Muscle layer of colon (tissue), 2 donors: ENCODE measurements around the gene TMEM190.
"Not testable (repeated sequence)": the region's sequence is repeated elsewhere in the genome, so short reads cannot be mapped to it uniquely, and the experiment has no call there.

Experiments
- H3K27ac ChIP-seq: one replicate; pipeline ENCODE4 v1.7.0; 2013; ENCODE audit warnings: low read depth, mild to moderate bottlenecking, low read length, moderate library complexity
- H3K27me3 ChIP-seq, 2 donors: one replicate each; pipeline ENCODE4 v1.7.0; 2013; ENCODE audit warnings: low read length in 2 of 2, mild to moderate bottlenecking in 2 of 2; ENCODE audit not compliant: insufficient read depth in 2 of 2, control insufficient read depth in 1 of 2
- H3K36me3 ChIP-seq: one replicate; pipeline ENCODE4 v1.7.0; 2013; ENCODE audit warnings: mild to moderate bottlenecking, low read length; ENCODE audit not compliant: insufficient read depth
- H3K4me1 ChIP-seq: one replicate; pipeline ENCODE4 v1.7.0; 2013; ENCODE audit warnings: mild to moderate bottlenecking, low read length; ENCODE audit not compliant: insufficient read depth
- H3K4me3 ChIP-seq, 2 donors: one replicate each; pipeline ENCODE4 v1.7.0; 2013; ENCODE audit warnings: low read length in 2 of 2, low read depth in 1 of 2, mild to moderate bottlenecking in 1 of 2, moderate library complexity in 1 of 2
- H3K9ac ChIP-seq: one replicate; pipeline ENCODE4 v1.7.0; 2013; ENCODE audit warnings: low read length
- H3K9me3 ChIP-seq: one replicate; pipeline ENCODE4 v1.7.0; 2013; ENCODE audit warnings: mild to moderate bottlenecking, low read length
- donor health status: abdominal sarcoma.
- donor health status: Adenocarcinoma of cecum.

TMEM190 gene

GRCh38 chr19:55406091-55406825 lies 29.6 kb downstream of the TMEM190 start:
- Histone ChIP-seq H3K4me1 (peaks cover 16% of the 10 kb centered on the region), H3K9me3 (no peaks in the 10 kb centered on the region), H3K9ac (no peak overlapping the region), H3K27ac (no peak overlapping the region), H3K4me3 (peak overlapping the region; percentile 39 to 76), H3K27me3 (no peaks in the 10 kb centered on the region), H3K36me3 (peaks cover 28% of the 10 kb centered on the region)

DNA sequence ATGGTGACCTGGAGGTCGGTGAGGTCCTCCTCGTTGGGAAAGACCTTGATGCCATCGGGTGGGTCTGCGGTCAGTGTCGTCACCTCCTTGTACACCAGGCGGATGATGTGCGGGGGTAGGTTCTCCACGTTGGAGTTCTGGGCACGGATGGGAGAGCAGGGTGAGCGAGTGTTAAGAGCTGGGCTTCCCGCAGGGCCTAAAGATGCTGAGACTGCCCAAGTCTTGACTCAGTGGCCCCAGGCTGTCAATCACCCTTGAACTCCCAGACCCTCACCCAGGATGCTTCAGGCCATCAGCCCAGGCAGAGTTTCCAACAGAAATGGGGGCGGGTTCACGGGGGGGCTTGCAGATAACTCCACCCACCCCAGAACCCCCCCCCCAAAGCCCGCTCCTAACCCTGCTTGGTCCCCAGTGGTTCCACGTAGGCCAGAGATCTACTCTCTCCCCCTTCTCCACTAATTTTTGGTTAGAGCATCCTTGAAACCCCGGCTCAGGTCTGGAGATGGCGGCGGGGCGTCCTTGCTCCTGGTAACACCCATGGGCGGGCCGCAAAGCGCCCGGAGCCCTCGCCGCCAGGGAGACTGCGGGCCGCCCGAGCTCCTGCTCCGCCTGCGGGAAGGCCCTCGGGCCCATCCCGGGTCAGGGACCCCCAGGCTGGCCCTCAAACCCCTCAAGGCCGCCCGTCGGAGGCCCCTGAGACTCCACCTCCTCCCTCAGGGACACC lies 30.4 kb downstream of the TMEM190 start:
- H3K36me3 ChIP-seq, result peaks cover 26% of the 10 kb centered on the region
- H3K9me3 ChIP-seq, result no peaks in the 10 kb centered on the region

GRCh38 chr19:55407550-55407799 lies 30.8 kb downstream of the TMEM190 start, which contains the start of gene UBE2S:
UBE2S (minus strand) TSS chr19:55407788; CDS start chr19:55407589, 199 bp downstream.
- H3K9me3 ChIP-seq, H3K9ac ChIP-seq, H3K27me3 ChIP-seq: not testable (repeated sequence)
- Histone ChIP-seq H3K36me3 (peaks cover 21% of the 10 kb centered on the region), H3K27ac (peak within 1 kb of the TSS; percentile 88), H3K4me3 (peak within 1 kb of the TSS; percentile 51 to 76), H3K4me1 (peaks cover 16% of the 10 kb centered on the region)

More for the DNA sequence above, 30.4 kb downstream of the TMEM190 start:
- peaks cover 16% of the 10 kb centered on the region for H3K4me1 ChIP-seq
- H3K9ac ChIP-seq, result no peak overlapping the region
- peak overlapping the region; percentile 88 for H3K27ac ChIP-seq
- H3K27me3 ChIP-seq, result no peaks in the 10 kb centered on the region
- peak overlapping the region; percentile 39 to 76 for H3K4me3 ChIP-seq

DNA sequence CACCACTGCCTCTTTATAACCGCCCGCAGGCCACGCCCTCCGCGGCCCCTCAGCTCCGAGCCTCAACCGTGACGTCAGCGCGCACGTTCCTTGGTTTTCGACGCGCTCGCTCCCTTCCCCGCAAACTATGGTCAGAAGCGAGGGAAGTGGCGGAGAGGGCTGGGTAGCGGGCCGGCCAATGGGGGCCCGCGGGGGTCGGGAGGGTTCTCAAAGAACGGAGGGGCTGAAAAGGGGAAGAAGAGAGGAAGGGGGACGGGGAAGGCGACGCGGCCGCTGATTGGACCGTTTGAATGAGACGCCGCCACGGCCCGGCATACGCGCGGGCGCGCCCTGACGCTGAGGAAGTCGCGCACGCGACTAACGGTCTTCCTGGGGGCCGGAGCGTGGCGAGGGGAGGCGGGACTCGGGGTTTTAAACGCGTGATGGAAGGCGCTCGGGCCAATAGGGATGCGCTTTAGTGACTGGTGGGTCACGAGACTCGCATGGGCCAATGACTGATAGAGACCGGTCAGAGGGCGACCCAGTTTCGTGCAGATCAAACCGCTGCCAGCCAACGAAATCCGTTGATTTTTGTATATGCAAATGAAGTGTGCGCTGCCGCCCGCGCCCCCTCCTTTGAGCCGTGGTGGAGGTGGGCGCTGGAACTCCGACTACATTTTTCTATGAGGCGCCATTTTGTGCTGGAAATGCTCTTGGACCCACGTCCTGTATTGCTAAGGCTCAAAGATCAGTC lies 31.3 kb downstream of the TMEM190 start:
- Histone ChIP-seq H3K27me3 (no peaks in the 10 kb centered on the region), H3K4me3 (peak overlapping the region; percentile 51 to 76), H3K9me3 (no peaks in the 10 kb centered on the region), H3K9ac (no peak overlapping the region), H3K4me1 (peaks cover 16% of the 10 kb centered on the region), H3K36me3 (peaks cover 16% of the 10 kb centered on the region), H3K27ac (peak overlapping the region; percentile 88)

GRCh38 chr19:55408533-55408872 lies 31.9 kb downstream of the TMEM190 start:
- H3K36me3 ChIP-seq, result peaks cover 16% of the 10 kb centered on the region
- no peak overlapping the region for H3K9ac ChIP-seq
- peaks cover 16% of the 10 kb centered on the region for H3K4me1 ChIP-seq
- H3K4me3 ChIP-seq, result peak overlapping the region; percentile 51 to 64
- H3K27ac ChIP-seq, result peak overlapping the region; percentile 86
- H3K9me3 ChIP-seq, result no peaks in the 10 kb centered on the region
- H3K27me3 ChIP-seq, result no peaks in the 10 kb centered on the region

DNA sequence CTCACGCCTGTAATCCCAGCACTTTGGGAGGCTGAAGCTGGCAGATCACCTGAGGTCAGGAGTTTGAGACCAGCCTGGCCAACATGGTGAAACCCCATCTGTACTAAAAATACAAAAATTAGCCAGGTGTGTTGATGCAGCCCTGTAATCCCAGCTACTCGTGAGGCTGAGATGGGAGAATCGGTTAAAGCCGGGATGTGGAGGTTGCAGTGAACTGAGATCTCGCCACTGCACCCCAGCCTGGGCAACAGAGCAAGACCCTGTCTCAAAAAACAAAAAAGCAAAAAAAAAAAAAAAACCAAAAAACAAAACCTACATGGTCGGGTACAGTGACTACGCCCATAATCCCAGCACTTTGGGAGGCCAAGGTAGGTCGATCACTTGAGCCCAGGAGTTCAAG lies 32.6 kb downstream of the TMEM190 start:
- not testable (repeated sequence) for H3K9me3 ChIP-seq, H3K27ac ChIP-seq, H3K4me3 ChIP-seq, H3K9ac ChIP-seq, H3K27me3 ChIP-seq
- H3K4me1 ChIP-seq, result peaks cover 16% of the 10 kb centered on the region
- H3K36me3 ChIP-seq, result peaks cover 12% of the 10 kb centered on the region

DNA sequence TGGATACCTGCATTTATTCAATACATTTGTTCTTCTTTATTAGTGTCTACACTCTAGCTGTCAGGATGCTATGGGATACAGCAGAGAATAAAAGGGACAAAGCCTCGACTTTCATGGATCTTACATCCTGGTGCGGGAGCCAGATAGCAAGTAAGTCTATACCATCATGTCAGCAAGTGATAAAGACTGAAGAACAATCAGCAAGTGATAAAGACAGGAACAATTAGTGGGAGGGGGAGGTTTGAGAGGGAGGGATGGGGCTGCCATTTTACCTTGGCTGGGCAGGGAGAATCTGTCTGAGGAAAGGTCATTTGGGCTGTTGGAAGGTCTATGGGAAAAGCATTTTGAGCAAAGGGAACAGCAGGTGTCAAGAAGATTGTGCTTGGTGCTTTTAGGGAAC lies 33.5 kb downstream of the TMEM190 start:
- peaks cover 16% of the 10 kb centered on the region for H3K4me1 ChIP-seq
- H3K4me3 ChIP-seq, result no peak overlapping the region
- no peaks in the 10 kb centered on the region for H3K27me3 ChIP-seq
- no peak overlapping the region for H3K27ac ChIP-seq
- H3K9ac ChIP-seq, result no peak overlapping the region
- H3K36me3 ChIP-seq, result peaks cover 10% of the 10 kb centered on the region
- H3K9me3 ChIP-seq, result no peaks in the 10 kb centered on the region

DNA sequence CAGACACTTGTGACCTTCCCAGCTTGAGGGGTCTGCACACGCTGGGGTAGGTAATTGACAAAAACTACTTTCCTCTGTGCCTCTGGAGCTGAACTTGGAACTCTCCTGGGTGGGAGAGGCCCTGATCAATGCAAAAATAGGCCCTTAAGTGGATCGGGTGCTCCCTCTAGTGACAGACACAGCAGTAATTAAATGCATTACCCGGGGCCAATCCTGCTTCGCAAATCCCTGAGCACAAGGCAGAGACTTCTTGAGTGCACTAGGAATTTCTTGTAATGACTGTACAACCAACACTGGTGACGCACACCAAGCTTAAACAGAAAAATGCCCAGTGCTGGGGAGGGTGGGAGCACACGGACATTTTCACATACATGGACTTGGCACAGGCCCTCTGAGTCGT lies 41.6 kb downstream of the TMEM190 start:
- Histone ChIP-seq H3K27ac (no peak overlapping the region), H3K4me1 (no peaks in the 10 kb centered on the region), H3K27me3 (peaks cover 0 to 10% of the 10 kb centered on the region in 2 donors), H3K36me3 (no peaks in the 10 kb centered on the region), H3K4me3 (no peak overlapping the region), H3K9me3 (no peaks in the 10 kb centered on the region), H3K9ac (no peak overlapping the region)

GRCh38 chr19:55419103-55419502 lies 42.5 kb downstream of the TMEM190 start:
- H3K27me3 ChIP-seq, result peaks cover 0 to 10% of the 10 kb centered on the region in 2 donors
- no peak overlapping the region for H3K9ac ChIP-seq
- H3K36me3 ChIP-seq, result no peaks in the 10 kb centered on the region
- no peak overlapping the region for H3K27ac ChIP-seq
- no peak overlapping the region for H3K4me3 ChIP-seq
- no peaks in the 10 kb centered on the region for H3K4me1 ChIP-seq
- H3K9me3 ChIP-seq, result no peaks in the 10 kb centered on the region

DNA sequence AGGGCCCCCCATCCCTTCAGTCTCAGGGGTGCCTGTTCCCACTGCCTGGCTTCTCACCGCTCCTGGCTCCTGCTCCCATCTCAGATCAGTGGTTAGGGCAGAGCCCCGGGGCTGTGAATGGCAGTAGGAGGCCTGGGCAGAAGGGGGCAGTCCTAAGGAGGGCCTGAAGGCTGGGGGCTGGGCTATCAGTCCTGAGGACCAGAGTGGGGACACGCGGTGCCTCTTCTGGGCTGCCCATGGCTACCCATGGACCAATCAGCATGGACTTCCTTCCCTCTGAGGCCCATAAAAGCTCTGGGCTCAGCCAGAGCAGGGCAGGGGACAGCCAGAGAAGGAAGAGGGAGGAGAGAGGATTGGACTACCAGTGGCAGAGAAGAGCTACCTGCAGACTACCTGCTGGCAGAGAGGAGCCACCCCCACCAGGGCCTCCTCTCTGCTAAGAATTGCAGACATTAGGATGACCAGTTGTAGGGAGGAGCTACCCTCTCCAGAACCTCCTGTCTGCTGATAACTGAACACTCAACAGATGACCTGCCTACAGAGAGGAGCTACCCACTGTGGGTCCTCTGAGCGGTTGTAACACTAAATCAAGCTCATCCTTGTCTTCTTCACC lies 43.1 kb downstream of the TMEM190 start:
- H3K4me1 ChIP-seq, result no peaks in the 10 kb centered on the region

DNA sequence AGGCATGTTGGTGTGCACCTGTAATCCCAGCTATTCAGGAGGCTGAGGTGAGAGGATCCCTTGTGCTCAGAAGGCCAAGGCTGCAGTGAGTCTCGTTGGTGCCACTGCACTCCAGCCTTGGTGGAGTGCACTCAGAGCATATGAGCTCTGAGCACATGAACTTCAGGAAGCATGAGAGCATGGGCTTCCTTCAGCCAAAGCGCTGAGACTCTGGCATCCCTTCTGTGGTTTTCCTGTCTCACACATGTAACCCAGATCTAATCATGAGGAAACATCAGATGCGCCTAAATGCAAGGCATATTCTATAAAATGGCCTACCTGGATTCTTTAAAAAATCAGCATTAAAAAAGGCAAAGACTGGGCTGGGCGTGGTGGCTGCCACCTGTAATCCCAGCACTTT lies 44.7 kb downstream of the TMEM190 start:
- H3K9ac ChIP-seq, H3K4me3 ChIP-seq, H3K9me3 ChIP-seq, H3K27ac ChIP-seq, H3K27me3 ChIP-seq, H3K4me1 ChIP-seq, H3K36me3 ChIP-seq: not testable (repeated sequence)

More for the DNA sequence above, 43.1 kb downstream of the TMEM190 start:
- H3K9ac ChIP-seq, result no peak overlapping the region
- no peaks in the 10 kb centered on the region for H3K36me3 ChIP-seq
- no peak overlapping the region for H3K4me3 ChIP-seq
- H3K27me3 ChIP-seq, result peaks cover 0 to 10% of the 10 kb centered on the region in 2 donors
- no peak overlapping the region for H3K27ac ChIP-seq
- no peaks in the 10 kb centered on the region for H3K9me3 ChIP-seq
